ENCODE results near the gene HIVEP3.

GRCh38 chr1:41668054-41668660, 250.6 kb downstream of the HIVEP3 start:
- TF ChIP-seq POLR2A (IDR thresholded peaks at IDR 0.05) (no peak), CTCF (IDR thresholded peaks at IDR 0.05) (no peak)
